Measurements from ENCODE around the gene RFC1.

The RFC1 gene

GRCh38 chr4:39305912-39306677, 60.1 kb downstream of the RFC1 start:
- H3F3A ChIP-seq (ENCODE audit: control insufficient read depth, insufficient read depth) = peaks cover 4% of the 10 kb centered on the region
- H3K79me2 ChIP-seq (ENCODE audit: control insufficient read depth, low read length) = peaks cover 35% of the 10 kb centered on the region
- H3K27ac ChIP-seq (ENCODE audit: low read depth, low read length) = no peak overlapping the region
- no peak for TF ChIP-seq EZH2phosphoT487 (IDR thresholded peaks at IDR 0.05; ENCODE audit: borderline replicate concordance, low read length)
- TF ChIP-seq CTCF (IDR thresholded peaks at IDR 0.05; ENCODE audit: low read depth, low read length, poor library complexity, severe bottlenecking) = no peak
- no peaks in the 10 kb centered on the region for H3K9me2 ChIP-seq (replicated peaks; ENCODE audit: control insufficient read depth, low read length)
- no peaks in the 10 kb centered on the region for H3K9me3 ChIP-seq (ENCODE audit: control insufficient read depth, insufficient read depth, low read length)
- H3K4me2 ChIP-seq (ENCODE audit: low read length) = no peak overlapping the region
- no peaks in the 10 kb centered on the region for H3K4me1 ChIP-seq (ENCODE audit: control insufficient read depth, low read length)
- H3K27me3 ChIP-seq (ENCODE audit: control insufficient read depth, low read length) = no peaks in the 10 kb centered on the region
- H3K4me3 ChIP-seq (ENCODE audit: low read length) = no peak overlapping the region
- H4K20me1 ChIP-seq (ENCODE audit: control insufficient read depth, insufficient read depth, low read depth, low read length) = no peaks in the 10 kb centered on the region
- peaks cover 97% of the 10 kb centered on the region for H3K36me3 ChIP-seq (ENCODE audit: control insufficient read depth, low read length)

- TF ChIP-seq EZH2phosphoT487 (IDR thresholded peaks at IDR 0.05; ENCODE audit: borderline replicate concordance, low read length) = no peak
- no peak for TF ChIP-seq CTCF (IDR thresholded peaks at IDR 0.05; ENCODE audit: low read depth, low read length, poor library complexity, severe bottlenecking)
- H3K9me2 ChIP-seq (replicated peaks; ENCODE audit: control insufficient read depth, low read length) = no peaks in the 10 kb centered on the region
- H3F3A ChIP-seq (ENCODE audit: control insufficient read depth, insufficient read depth) = no peaks in the 10 kb centered on the region
- H3K27ac ChIP-seq (ENCODE audit: low read depth, low read length) = no peak overlapping the region
- no peaks in the 10 kb centered on the region for H3K27me3 ChIP-seq (ENCODE audit: control insufficient read depth, low read length)
- H3K36me3 ChIP-seq (ENCODE audit: control insufficient read depth, low read length) = peaks cover 97% of the 10 kb centered on the region
- peaks cover 27% of the 10 kb centered on the region for H3K79me2 ChIP-seq (ENCODE audit: control insufficient read depth, low read length)
- H4K20me1 ChIP-seq (ENCODE audit: control insufficient read depth, insufficient read depth, low read depth, low read length) = no peaks in the 10 kb centered on the region
- no peak overlapping the region for H3K4me3 ChIP-seq (ENCODE audit: low read length)
- H3K4me1 ChIP-seq (ENCODE audit: control insufficient read depth, low read length) = no peaks in the 10 kb centered on the region
- no peak overlapping the region for H3K4me2 ChIP-seq (ENCODE audit: low read length)
- no peaks in the 10 kb centered on the region for H3K9me3 ChIP-seq (ENCODE audit: control insufficient read depth, insufficient read depth, low read length)
Measured at GRCh38 chr4:39304651-39305050, 61.5 kb downstream of the RFC1 start.

- Histone ChIP-seq H3K79me2 (ENCODE audit: control insufficient read depth, low read length) (peaks cover 22% of the 10 kb centered on the region), H3K4me3 (ENCODE audit: low read length) (no peak overlapping the region), H3K27ac (ENCODE audit: low read depth, low read length) (no peak overlapping the region), H3K9me2 (replicated peaks; ENCODE audit: control insufficient read depth, low read length) (no peaks in the 10 kb centered on the region), H3K4me1 (ENCODE audit: control insufficient read depth, low read length) (no peaks in the 10 kb centered on the region), H3K9me3 (ENCODE audit: control insufficient read depth, insufficient read depth, low read length) (no peaks in the 10 kb centered on the region), H3K36me3 (ENCODE audit: control insufficient read depth, low read length) (peaks cover 94% of the 10 kb centered on the region), H4K20me1 (ENCODE audit: control insufficient read depth, insufficient read depth, low read depth, low read length) (no peaks in the 10 kb centered on the region), H3K4me2 (ENCODE audit: low read length) (no peak overlapping the region), H3F3A (ENCODE audit: control insufficient read depth, insufficient read depth) (no peaks in the 10 kb centered on the region), H3K27me3 (ENCODE audit: control insufficient read depth, low read length) (no peaks in the 10 kb centered on the region)
- no peak for TF ChIP-seq EZH2phosphoT487 (IDR thresholded peaks at IDR 0.05; ENCODE audit: borderline replicate concordance, low read length)
- TF ChIP-seq CTCF (IDR thresholded peaks at IDR 0.05; ENCODE audit: low read depth, low read length, poor library complexity, severe bottlenecking) = no peak
Measured at GRCh38 chr4:39303871-39304270, 62.3 kb downstream of the RFC1 start.
